Stimulated activated naive CD8-positive, alpha-beta T cell treated with anti-CD3 and anti-CD28 coated beads, Interleukin-15, amount 100 ng/mL, for 72 hours (primary cell): ENCODE data around the gene EBF3.

Experiments used
- ATAC-seq: fragments of 150-1000 bp; cut with Tn5 transposase; 2 replicates; pipeline ENCODE4 v1.10.0; 2021; ENCODE audit warnings: mild to moderate bottlenecking, moderate library complexity
- DNase-seq, 2 donors: peaks; one replicate each; pipeline ENCODE4 v3.0.0; 2021 to 2022
- H3K27ac Mint-ChIP-seq, 2 donors: one replicate each; pipeline ENCODE4 v1.8.0; 2022; ENCODE audit warnings: mild to moderate bottlenecking in 2 of 2, mixed read lengths in 2 of 2, moderate library complexity in 2 of 2
- H3K27me3 Mint-ChIP-seq: one replicate; pipeline ENCODE4 v1.8.0; 2022; ENCODE audit warnings: mixed read lengths
- H3K4me1 Mint-ChIP-seq: one replicate; pipeline ENCODE4 v1.8.0; 2022; ENCODE audit warnings: mild to moderate bottlenecking, mixed read lengths
- H3K4me3 Mint-ChIP-seq, 2 donors: one replicate each; pipeline ENCODE4 v1.8.0; 2022; ENCODE audit warnings: mild to moderate bottlenecking in 2 of 2, mixed read lengths in 2 of 2, moderate library complexity in 1 of 2
- H3K9me3 Mint-ChIP-seq, 2 donors: one replicate each; pipeline ENCODE4 v1.8.0; 2022; ENCODE audit warnings: mixed read lengths in 2 of 2

Gene EBF3

GRCh38 chr10:129833994-129834739, 129.9 kb downstream of the EBF3 start:
- ATAC-seq (no peak), DNase-seq (no peak)
- no peaks in the 10 kb centered on the region for H3K4me1 Mint-ChIP-seq
- H3K27me3 Mint-ChIP-seq, result no peaks in the 10 kb centered on the region
- H3K9me3 Mint-ChIP-seq, result no peaks in the 10 kb centered on the region
- no peak overlapping the region for H3K4me3 Mint-ChIP-seq
- no peak overlapping the region for H3K27ac Mint-ChIP-seq

GRCh38 chr10:129833468-129833950, 130.6 kb downstream of the EBF3 start:
- no peaks in the 10 kb centered on the region for H3K27me3 Mint-ChIP-seq
- H3K4me1 Mint-ChIP-seq, result no peaks in the 10 kb centered on the region
- no peak for ATAC-seq
- H3K4me3 Mint-ChIP-seq, result no peak overlapping the region
- no peak for DNase-seq
- no peaks in the 10 kb centered on the region for H3K9me3 Mint-ChIP-seq
- no peak overlapping the region for H3K27ac Mint-ChIP-seq

- no peak for ATAC-seq
- no peak overlapping the region for H3K27ac Mint-ChIP-seq
- no peaks in the 10 kb centered on the region for H3K4me1 Mint-ChIP-seq
- no peaks in the 10 kb centered on the region for H3K9me3 Mint-ChIP-seq
- H3K27me3 Mint-ChIP-seq, result no peaks in the 10 kb centered on the region
- no peak for DNase-seq
- no peak overlapping the region for H3K4me3 Mint-ChIP-seq
Observed at GRCh38 chr10:129832573-129833467, 131.3 kb downstream of the EBF3 start.

GRCh38 chr10:129831150-129831549, 132.9 kb downstream of the EBF3 start:
- no peaks in the 10 kb centered on the region for H3K4me1 Mint-ChIP-seq
- DNase-seq, result no peak
- H3K27me3 Mint-ChIP-seq, result no peaks in the 10 kb centered on the region
- no peak overlapping the region for H3K27ac Mint-ChIP-seq
- ATAC-seq, result no peak
- no peak overlapping the region for H3K4me3 Mint-ChIP-seq
- no peaks in the 10 kb centered on the region for H3K9me3 Mint-ChIP-seq

GRCh38 chr10:129825826-129826225, 138.2 kb downstream of the EBF3 start:
- Mint-ChIP-seq H3K4me3 (no peak overlapping the region), H3K27me3 (no peaks in the 10 kb centered on the region), H3K27ac (no peak overlapping the region), H3K9me3 (no peaks in the 10 kb centered on the region), H3K4me1 (no peaks in the 10 kb centered on the region)
- ATAC-seq (no peak), DNase-seq (no peak)

GRCh38 chr10:129825221-129825620, 138.9 kb downstream of the EBF3 start:
- Mint-ChIP-seq H3K9me3 (no peaks in the 10 kb centered on the region), H3K4me3 (no peak overlapping the region), H3K27me3 (no peaks in the 10 kb centered on the region)

GRCh38 chr10:129820451-129820850, 143.6 kb downstream of the EBF3 start:
- DNase-seq (no peak), ATAC-seq (no peak)
- peaks cover 0 to 11% of the 10 kb centered on the region in 2 donors for H3K9me3 Mint-ChIP-seq
- H3K4me1 Mint-ChIP-seq, result no peaks in the 10 kb centered on the region
- no peak overlapping the region for H3K27ac Mint-ChIP-seq
- H3K27me3 Mint-ChIP-seq, result peaks cover 8% of the 10 kb centered on the region
- no peak overlapping the region for H3K4me3 Mint-ChIP-seq

More at GRCh38 chr10:129825221-129825620, 138.9 kb downstream of the EBF3 start:
- no peak for DNase-seq
- H3K4me1 Mint-ChIP-seq, result no peaks in the 10 kb centered on the region
- no peak overlapping the region for H3K27ac Mint-ChIP-seq
- ATAC-seq, result no peak

- no peak overlapping the region for H3K27ac Mint-ChIP-seq
- H3K9me3 Mint-ChIP-seq, result peaks cover 0 to 11% of the 10 kb centered on the region in 2 donors
- DNase-seq (no peak), ATAC-seq (no peak)
- H3K27me3 Mint-ChIP-seq, result peaks cover 17% of the 10 kb centered on the region
- H3K4me1 Mint-ChIP-seq, result no peaks in the 10 kb centered on the region
- no peak overlapping the region for H3K4me3 Mint-ChIP-seq
Observed at GRCh38 chr10:129816656-129817045, 147.4 kb downstream of the EBF3 start.

- ATAC-seq, result peak; percentile 39
- no peak overlapping the region for H3K27ac Mint-ChIP-seq
Observed at GRCh38 chr10:129815898-129816655, 148.0 kb downstream of the EBF3 start.

GRCh38 chr10:129814681-129815646, 149.1 kb downstream of the EBF3 start:
- Mint-ChIP-seq H3K4me1 (no peaks in the 10 kb centered on the region), H3K27me3 (peaks cover 17% of the 10 kb centered on the region), H3K9me3 (peaks cover 0 to 11% of the 10 kb centered on the region in 2 donors), H3K4me3 (no peak overlapping the region), H3K27ac (no peak overlapping the region)
- DNase-seq, result no peak
- no peak for ATAC-seq

More at GRCh38 chr10:129815898-129816655, 148.0 kb downstream of the EBF3 start:
- DNase-seq, result no peak
- H3K4me3 Mint-ChIP-seq, result no peak overlapping the region
- H3K27me3 Mint-ChIP-seq, result peaks cover 17% of the 10 kb centered on the region
- H3K9me3 Mint-ChIP-seq, result peaks cover 0 to 11% of the 10 kb centered on the region in 2 donors
- no peaks in the 10 kb centered on the region for H3K4me1 Mint-ChIP-seq

- H3K9me3 Mint-ChIP-seq, result peaks cover 0 to 8% of the 10 kb centered on the region in 2 donors
- no peak overlapping the region for H3K4me3 Mint-ChIP-seq
- ATAC-seq, result no peak
- DNase-seq, result no peak
- no peaks in the 10 kb centered on the region for H3K4me1 Mint-ChIP-seq
- H3K27me3 Mint-ChIP-seq, result peaks cover 10% of the 10 kb centered on the region
- no peak overlapping the region for H3K27ac Mint-ChIP-seq
Observed at GRCh38 chr10:129812398-129812797, 151.7 kb downstream of the EBF3 start.

- H3K27me3 Mint-ChIP-seq, result peaks cover 10% of the 10 kb centered on the region
Observed at GRCh38 chr10:129811208-129811607, 152.9 kb downstream of the EBF3 start.

GRCh38 chr10:129809841-129810240, 154.2 kb downstream of the EBF3 start:
- peaks cover 10 to 33% of the 10 kb centered on the region in 2 donors for H3K9me3 Mint-ChIP-seq
- H3K27me3 Mint-ChIP-seq, result peaks cover 3% of the 10 kb centered on the region
- no peak overlapping the region for H3K4me3 Mint-ChIP-seq
- no peaks in the 10 kb centered on the region for H3K4me1 Mint-ChIP-seq
- no peak overlapping the region for H3K27ac Mint-ChIP-seq
- ATAC-seq, result no peak
- DNase-seq, result no peak

More at GRCh38 chr10:129811208-129811607, 152.9 kb downstream of the EBF3 start:
- H3K4me3 Mint-ChIP-seq, result no peak overlapping the region
- peaks cover 10 to 20% of the 10 kb centered on the region in 2 donors for H3K9me3 Mint-ChIP-seq
- ATAC-seq, result no peak
- DNase-seq, result no peak
- no peak overlapping the region for H3K27ac Mint-ChIP-seq
- H3K4me1 Mint-ChIP-seq, result no peaks in the 10 kb centered on the region

GRCh38 chr10:129809431-129809830, 154.6 kb downstream of the EBF3 start:
- H3K27me3 Mint-ChIP-seq, result no peaks in the 10 kb centered on the region
- H3K4me1 Mint-ChIP-seq, result no peaks in the 10 kb centered on the region
- H3K27ac Mint-ChIP-seq, result no peak overlapping the region
- no peak overlapping the region for H3K4me3 Mint-ChIP-seq
- DNase-seq, result no peak
- no peak for ATAC-seq
- H3K9me3 Mint-ChIP-seq, result peaks cover 13 to 36% of the 10 kb centered on the region in 2 donors
